ENCODE measurements around the gene NEK9.
"Not testable (repeated sequence)": the region's sequence is repeated elsewhere in the genome, so short reads cannot be mapped to it uniquely, and the experiment has no call there.

The NEK9 gene

GRCh38 chr14:75126679-75127473, at the start of gene NEK9:
NEK9 (minus strand) TSS chr14:75127048; CDS start chr14:75126921, 127 bp downstream.
- peak; percentile 63 for DNase-seq (ENCODE audit: low read depth, low spot score)

GRCh38 chr14:75176142-75176820, 49.4 kb upstream of the NEK9 start, which contains the start of gene TMED10:
TMED10 (minus strand) TSS chr14:75176612; CDS start chr14:75176579, 33 bp downstream.
- peak; percentile 85 for DNase-seq (ENCODE audit: low read depth, low spot score)

GRCh38 chr14:75175677-75176141, 48.9 kb upstream of the NEK9 start:
- DNase-seq (ENCODE audit: low read depth, low spot score), result no peak

- DNase-seq (ENCODE audit: low read depth, low spot score), result no peak
Observed at GRCh38 chr14:75174066-75174465, 47.2 kb upstream of the NEK9 start.

- no peak for DNase-seq (ENCODE audit: low read depth, low spot score)
Observed at GRCh38 chr14:75170772-75171171, 43.9 kb upstream of the NEK9 start.

GRCh38 chr14:75168586-75169335, 41.9 kb upstream of the NEK9 start:
- DNase-seq (ENCODE audit: low read depth, low spot score), result no peak

- DNase-seq (ENCODE audit: low read depth, low spot score), result no peak
Observed at GRCh38 chr14:75167325-75167724, 40.5 kb upstream of the NEK9 start.

- DNase-seq (ENCODE audit: low read depth, low spot score), result no peak
Observed at GRCh38 chr14:75165586-75166391, 38.9 kb upstream of the NEK9 start.

- DNase-seq (ENCODE audit: low read depth, low spot score), result no peak
Observed at GRCh38 chr14:75164809-75165208, 38.0 kb upstream of the NEK9 start.

GRCh38 chr14:75163677-75164076, 36.8 kb upstream of the NEK9 start:
- DNase-seq (ENCODE audit: low read depth, low spot score), result no peak

GRCh38 chr14:75162631-75163030, 35.8 kb upstream of the NEK9 start:
- no peak for DNase-seq (ENCODE audit: low read depth, low spot score)

GRCh38 chr14:75158843-75159614, 32.2 kb upstream of the NEK9 start:
- no peak for DNase-seq (ENCODE audit: low read depth, low spot score)

GRCh38 chr14:75156901-75157300, 30.1 kb upstream of the NEK9 start:
- DNase-seq (ENCODE audit: low read depth, low spot score), result no peak

- no peak for DNase-seq (ENCODE audit: low read depth, low spot score)
Observed at GRCh38 chr14:75156111-75156510, 29.3 kb upstream of the NEK9 start.

- DNase-seq (ENCODE audit: low read depth, low spot score), result no peak
Observed at GRCh38 chr14:75155169-75155568, 28.3 kb upstream of the NEK9 start.

- DNase-seq (ENCODE audit: low read depth, low spot score), result no peak
Observed at GRCh38 chr14:75153295-75153694, 26.4 kb upstream of the NEK9 start.

- no peak for DNase-seq (ENCODE audit: low read depth, low spot score)
Observed at GRCh38 chr14:75151851-75152250, 25.0 kb upstream of the NEK9 start.

- DNase-seq (ENCODE audit: low read depth, low spot score), result not testable (repeated sequence)
Observed at GRCh38 chr14:75150637-75151036, 23.8 kb upstream of the NEK9 start.

- no peak for DNase-seq (ENCODE audit: low read depth, low spot score)
Observed at GRCh38 chr14:75150150-75150549, 23.3 kb upstream of the NEK9 start.

GRCh38 chr14:75147423-75148071, 20.7 kb upstream of the NEK9 start:
- peak; percentile 41 for DNase-seq (ENCODE audit: low read depth, low spot score)

All from brain pericyte (primary cell).